Omental fat pad (tissue), 4 donors: ENCODE data around the gene GAS7. TPM values are rescaled to one million over a fixed set of nuclear protein-coding genes. Genes with fewer than 3 reads are reported as not detected.

Source experiments
- ATAC-seq: fragments of 150-250 bp; one replicate; pipeline ENCODE4 v1.9.1; 2016; ENCODE audit warnings: mild to moderate bottlenecking, moderate library complexity; ENCODE audit not compliant: low FRiP score
- DNase-seq: peaks from one replicate; pipeline ENCODE4 v3.0.0-alpha.2; 2019; ENCODE audit warnings: low spot score
- CTCF ChIP-seq, 3 donors: fragments of 450-650 bp; IDR thresholded peaks; one replicate each; pipeline ENCODE4 v1.5.1; 2016 to 2017; ENCODE audit warnings: antibody characterized with exemption in 3 of 3, mild to moderate bottlenecking in 3 of 3, moderate library complexity in 2 of 3
- total RNA-seq, 4 donors: library from RNA; depleted of rRNA; stranded (reverse); fragments of >200 nt; gene quantifications; one replicate each; pipeline ENCODE4 v1.1.0, GENCODE V29; 2016

GAS7 gene
- total RNA-seq, 4 donors from 2014 or later: 36.4 to 148 (median 52.7) TPM

- no peak for ATAC-seq
- DNase-seq: no peak
- TF ChIP-seq CTCF (IDR thresholded peaks at IDR 0.05): no peak
These were observed 82.1 kb downstream of the GAS7 start for GRCh38 chr17:10116267-10116666.

DNA sequence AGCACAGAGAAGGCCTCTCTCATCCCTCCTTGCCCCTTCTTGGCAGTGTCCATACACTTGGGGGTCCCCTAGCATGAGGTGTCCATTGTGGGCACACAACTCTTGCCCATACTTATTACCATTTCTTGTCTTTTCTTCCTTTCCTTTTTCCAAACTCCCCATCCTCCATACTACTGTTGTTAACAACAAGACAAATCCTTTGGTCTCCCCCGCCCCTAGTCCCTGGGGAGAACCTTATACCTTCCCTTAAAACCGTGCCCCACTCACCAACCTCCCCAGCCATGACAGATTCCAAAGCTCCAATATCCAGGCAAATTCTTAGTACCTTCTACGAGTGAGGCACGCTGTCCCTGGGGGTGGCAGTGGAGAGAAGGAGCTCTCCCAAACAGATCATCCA is 82.9 kb downstream of the GAS7 start:
- ATAC-seq (no peak), DNase-seq (no peak)
- TF ChIP-seq CTCF (IDR thresholded peaks at IDR 0.05): no peak

DNA sequence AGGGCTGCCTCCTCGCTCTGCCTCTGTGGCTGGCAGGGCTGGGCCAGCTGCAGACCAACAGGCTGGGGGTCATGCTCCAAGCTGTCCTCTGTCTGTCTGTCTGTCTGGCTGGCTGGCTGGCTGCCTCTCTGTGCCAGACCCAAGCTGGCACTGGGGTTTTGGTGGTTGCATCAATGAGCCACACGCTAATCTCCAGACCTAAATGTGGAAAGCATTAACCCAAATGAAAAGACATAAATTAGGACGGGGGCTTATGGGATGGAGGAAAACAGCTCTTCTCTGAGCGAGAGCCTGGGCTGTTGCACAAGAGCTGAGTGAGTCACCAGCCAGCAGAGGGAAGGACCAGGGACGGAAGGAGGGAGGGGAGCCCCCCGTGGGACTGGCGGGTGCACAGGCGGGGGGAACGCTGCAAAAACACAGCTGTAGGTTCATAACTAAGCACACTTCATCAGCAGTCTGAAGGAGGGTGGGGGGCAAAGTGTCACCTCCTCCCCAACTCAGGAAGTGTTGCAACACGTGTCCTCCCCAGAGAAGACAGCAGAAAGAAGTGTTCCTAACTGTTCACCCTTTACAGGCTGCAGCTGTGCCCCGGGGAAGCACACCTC is 83.4 kb downstream of the GAS7 start:
- TF ChIP-seq CTCF (IDR thresholded peaks at IDR 0.05): no peak
- ATAC-seq (peak; percentile 88), DNase-seq (peak; percentile 83)

DNA sequence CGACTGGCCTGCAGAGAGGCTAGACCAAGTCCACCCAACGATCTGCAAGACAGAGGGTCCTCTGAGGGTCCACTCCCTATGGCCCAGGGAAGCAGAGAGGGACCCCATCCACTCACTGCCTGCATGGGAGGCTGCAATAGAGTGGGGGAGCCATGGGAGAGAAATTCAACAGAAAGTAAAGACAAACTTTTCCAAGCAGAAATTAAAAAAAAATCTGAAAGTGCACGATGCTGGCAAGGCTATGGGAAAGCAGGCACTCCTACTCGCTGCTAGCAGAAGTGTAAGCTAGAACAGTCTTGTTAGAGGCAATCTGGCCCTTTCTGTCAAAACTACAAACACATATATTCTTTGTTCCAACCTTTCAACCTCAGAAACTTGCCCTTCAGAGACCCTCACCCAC is 85.4 kb downstream of the GAS7 start:
- DNase-seq (no peak), ATAC-seq (no peak)
- no peak for TF ChIP-seq CTCF (IDR thresholded peaks at IDR 0.05)

DNA sequence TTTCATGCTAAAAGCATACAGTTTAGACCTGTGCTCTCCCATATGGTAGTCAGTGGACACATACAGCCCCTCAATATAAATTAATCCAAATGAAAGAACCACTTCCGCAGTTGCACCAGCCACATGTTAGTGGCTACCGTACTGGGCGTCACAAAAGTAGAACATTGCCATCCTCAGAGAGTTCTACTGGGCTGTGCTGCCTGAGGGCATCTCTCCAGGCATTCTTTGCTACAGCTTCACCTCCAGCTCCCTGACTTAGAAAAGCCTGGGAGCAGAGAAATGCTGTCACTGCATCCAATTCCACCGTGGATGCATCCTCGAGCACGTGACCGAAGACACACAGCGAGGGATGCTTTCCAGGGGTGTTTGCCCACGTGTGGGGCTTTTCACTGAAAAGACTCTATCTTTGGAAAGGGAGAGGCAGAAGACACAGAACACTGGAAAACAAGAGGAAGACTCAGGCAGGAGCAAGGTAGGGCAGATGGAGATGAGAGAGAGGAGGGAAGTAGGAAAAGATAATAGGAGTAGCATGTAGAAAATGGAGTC is 86.4 kb downstream of the GAS7 start:
- ATAC-seq (no peak), DNase-seq (no peak)
- no peak for TF ChIP-seq CTCF (IDR thresholded peaks at IDR 0.05)

DNA sequence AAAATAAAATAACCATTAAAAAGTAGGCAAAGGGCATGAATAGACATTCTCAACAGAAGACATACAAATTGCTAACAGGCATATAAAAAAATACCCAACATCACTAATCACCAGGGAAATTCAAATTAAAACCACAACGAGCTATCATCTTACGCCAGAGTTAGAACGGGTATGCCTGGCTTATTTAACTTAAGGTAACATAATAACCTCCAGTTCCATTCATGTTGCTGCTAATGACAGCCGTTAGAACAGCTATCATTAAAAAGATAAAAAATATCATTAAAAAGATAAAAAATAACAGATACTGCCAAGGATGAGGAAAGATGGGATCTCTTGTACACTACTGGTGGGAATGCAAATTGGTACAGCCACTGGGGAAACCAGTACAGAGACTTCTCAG is 89.3 kb downstream of the GAS7 start:
- ATAC-seq (no peak), DNase-seq (no peak)
- TF ChIP-seq CTCF (IDR thresholded peaks at IDR 0.05): no peak
